BLaER1 treated with 17β-estradiol and CSF1 and Interleukin-3, amounts not matched to agents 10 nM and 100 nM (cell line): ENCODE results near the gene MLIP.

Source experiments
- H3K27ac ChIP-seq, 11 experiments: shearing (Covaris generic); formaldehyde crosslinking; 2 replicates each; pipeline ENCODE4 v1.8.1; 2022
- H3K27me3 ChIP-seq, 11 experiments: shearing (Covaris generic); formaldehyde crosslinking; 2 replicates each; pipeline ENCODE4 v1.8.1; 2022
- H3K36me3 ChIP-seq, 11 experiments: shearing (Covaris generic); formaldehyde crosslinking; 2 replicates each; pipeline ENCODE4 v1.8.1; 2022
- H3K4me1 ChIP-seq, 10 experiments: shearing (Covaris generic); formaldehyde crosslinking; 2 replicates each; pipeline ENCODE4 v1.8.1; 2022
- H3K4me2 ChIP-seq, 11 experiments: shearing (Covaris generic); formaldehyde crosslinking; 2 replicates each; pipeline ENCODE4 v1.8.1; 2022
- H3K4me3 ChIP-seq, 10 experiments: shearing (Covaris generic); formaldehyde crosslinking; 2 replicates each; pipeline ENCODE4 v1.8.1; 2022
- H3K9ac ChIP-seq, 11 experiments: shearing (Covaris generic); formaldehyde crosslinking; 2 replicates each; pipeline ENCODE4 v1.8.1; 2022
- H3K9me3 ChIP-seq, 11 experiments: shearing (Covaris generic); formaldehyde crosslinking; replicated peaks in 1 of 11; 2 replicates each; pipeline ENCODE4 v1.8.1; 2022
- H4K20me1 ChIP-seq, 11 experiments: shearing (Covaris generic); formaldehyde crosslinking; 2 replicates each; pipeline ENCODE4 v1.8.1; 2022
- Cebpa-rat ChIP-seq, 11 experiments: shearing (Covaris generic); IDR thresholded peaks; 2 replicates each; pipeline ENCODE4 v1.8.1; 2022

Gene MLIP

DNA sequence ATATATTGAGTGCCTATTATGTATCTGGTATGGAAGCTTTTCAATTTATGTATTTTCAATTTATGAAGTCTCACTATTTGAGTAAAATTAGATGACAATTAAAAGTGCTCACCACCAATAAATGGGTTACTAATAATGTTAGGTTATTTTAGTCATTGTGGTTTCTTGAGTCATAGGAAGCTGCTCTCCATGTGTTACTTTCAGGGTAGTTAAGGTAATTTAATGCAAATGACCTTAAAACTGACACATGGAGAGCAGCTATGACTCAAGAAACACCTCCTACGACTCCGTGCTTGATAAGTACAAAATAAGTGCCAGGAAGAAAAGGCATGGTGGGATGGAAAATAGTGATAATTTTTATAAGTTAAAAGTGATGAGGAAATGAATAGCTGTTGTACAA lies 180.5 kb downstream of the MLIP start:
- H3K4me2 ChIP-seq, result peak overlapping the region in 8 of 11 experiments; percentile 25 to 59 (median 45); a peak in 13 of 22 replicates
- H3K27me3 ChIP-seq, result no peaks in the 10 kb centered on the region
- H3K36me3 ChIP-seq, result no peaks in the 10 kb centered on the region
- H3K27ac ChIP-seq, result peak overlapping the region in 5 of 11 experiments; percentile 8 to 56 (median 40); a peak in 6 of 22 replicates
- H3K4me3 ChIP-seq, result no peak overlapping the region
- no peak for TF ChIP-seq Cebpa-rat (IDR thresholded peaks at IDR 0.05)
- H4K20me1 ChIP-seq, result no peaks in the 10 kb centered on the region
- H3K9me3 ChIP-seq, result no peaks in the 10 kb centered on the region
- no peak overlapping the region for H3K9ac ChIP-seq
- peaks cover 0 to 25% (median 15%) of the 10 kb centered on the region in 10 experiments; a peak in 13 of 20 replicates for H3K4me1 ChIP-seq

DNA sequence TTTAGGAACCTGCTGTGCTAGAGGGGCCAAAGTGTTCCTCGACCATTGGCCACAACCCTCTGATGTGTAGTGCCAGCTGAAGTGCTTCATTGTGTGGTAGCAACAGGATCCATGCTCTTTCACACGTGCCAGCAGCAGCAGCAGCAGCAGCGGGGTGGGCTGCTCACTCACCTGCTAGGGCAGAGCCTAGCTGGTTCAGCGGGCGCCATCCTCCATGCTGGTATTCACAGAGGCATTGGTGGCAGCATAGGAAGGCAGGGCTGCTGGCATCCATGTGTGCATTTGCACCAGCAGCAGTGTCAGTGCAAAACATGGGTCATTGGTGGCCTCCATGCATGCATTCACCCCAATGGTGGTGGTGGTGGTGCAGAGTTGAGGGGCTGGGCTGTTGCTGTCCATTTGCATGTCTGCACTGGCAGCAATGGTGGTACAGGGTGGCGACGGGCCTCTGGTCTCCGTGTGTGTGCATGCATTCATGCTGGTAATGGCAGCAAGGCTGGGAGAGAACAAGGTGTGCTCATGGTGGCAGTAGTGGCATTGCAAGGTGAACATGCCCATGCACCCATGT lies 183.8 kb downstream of the MLIP start:
- H3K4me1 ChIP-seq, result peaks cover 0 to 25% (median 15%) of the 10 kb centered on the region in 10 experiments; a peak in 13 of 20 replicates
- no peaks in the 10 kb centered on the region for H3K36me3 ChIP-seq
- no peak overlapping the region for H3K9ac ChIP-seq
- no peak for TF ChIP-seq Cebpa-rat (IDR thresholded peaks at IDR 0.05)
- no peaks in the 10 kb centered on the region for H4K20me1 ChIP-seq
- H3K4me2 ChIP-seq, result no peak overlapping the region
- no peaks in the 10 kb centered on the region for H3K9me3 ChIP-seq
- no peak overlapping the region for H3K27ac ChIP-seq
- H3K27me3 ChIP-seq, result no peaks in the 10 kb centered on the region
- H3K4me3 ChIP-seq, result no peak overlapping the region

DNA sequence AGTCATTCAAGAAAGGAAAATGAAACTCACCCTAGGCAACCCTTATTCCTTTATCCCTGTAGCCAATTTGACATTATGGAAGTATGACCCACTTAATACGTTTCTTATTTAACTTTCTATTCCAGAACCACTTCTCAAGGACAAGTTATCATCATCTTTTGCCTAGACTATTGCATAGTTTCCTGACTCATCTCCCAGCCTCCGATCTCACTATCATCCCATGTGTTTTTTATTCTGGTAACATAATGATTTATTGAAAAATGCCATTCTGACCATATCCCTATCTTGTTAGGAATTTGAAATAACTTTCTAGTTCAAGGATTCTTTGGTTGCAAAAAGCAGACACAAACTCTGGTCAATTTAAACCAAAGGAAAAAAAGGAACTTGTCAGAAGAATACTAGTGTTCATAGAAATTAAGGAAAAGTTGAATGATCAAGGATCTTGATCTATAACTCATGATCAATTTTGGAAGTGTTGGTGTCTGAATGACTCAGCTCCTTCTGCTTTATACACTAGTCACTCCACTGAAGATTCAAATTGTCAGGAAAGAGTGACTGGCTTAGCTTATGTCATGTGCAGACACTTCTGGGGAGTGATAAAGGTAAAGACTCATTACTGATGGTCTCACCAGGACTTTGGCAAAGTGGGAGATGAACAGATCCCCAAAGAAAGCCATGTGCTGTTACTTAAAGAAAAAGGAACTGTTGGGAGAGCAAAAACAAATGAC lies 188.5 kb downstream of the MLIP start:
- Histone ChIP-seq H3K4me3 (no peak overlapping the region), H3K9ac (no peak overlapping the region)

GRCh38 chr6:54301770-54302169 lies 190.5 kb downstream of the MLIP start:
- no peaks in the 10 kb centered on the region for H3K9me3 ChIP-seq
- no peaks in the 10 kb centered on the region for H4K20me1 ChIP-seq
- H3K4me1 ChIP-seq, result no peaks in the 10 kb centered on the region
- H3K27ac ChIP-seq, result no peak overlapping the region
- H3K36me3 ChIP-seq, result no peaks in the 10 kb centered on the region
- no peak overlapping the region for H3K4me2 ChIP-seq
- no peak overlapping the region for H3K9ac ChIP-seq
- H3K4me3 ChIP-seq, result no peak overlapping the region
- no peak for TF ChIP-seq Cebpa-rat (IDR thresholded peaks at IDR 0.05)
- no peaks in the 10 kb centered on the region for H3K27me3 ChIP-seq

More for the DNA sequence above, 188.5 kb downstream of the MLIP start:
- Histone ChIP-seq H3K4me1 (no peaks in the 10 kb centered on the region), H3K4me2 (no peak overlapping the region), H4K20me1 (no peaks in the 10 kb centered on the region), H3K27ac (no peak overlapping the region), H3K27me3 (no peaks in the 10 kb centered on the region), H3K9me3 (no peaks in the 10 kb centered on the region), H3K36me3 (no peaks in the 10 kb centered on the region)
- TF ChIP-seq Cebpa-rat (IDR thresholded peaks at IDR 0.05), result no peak

DNA sequence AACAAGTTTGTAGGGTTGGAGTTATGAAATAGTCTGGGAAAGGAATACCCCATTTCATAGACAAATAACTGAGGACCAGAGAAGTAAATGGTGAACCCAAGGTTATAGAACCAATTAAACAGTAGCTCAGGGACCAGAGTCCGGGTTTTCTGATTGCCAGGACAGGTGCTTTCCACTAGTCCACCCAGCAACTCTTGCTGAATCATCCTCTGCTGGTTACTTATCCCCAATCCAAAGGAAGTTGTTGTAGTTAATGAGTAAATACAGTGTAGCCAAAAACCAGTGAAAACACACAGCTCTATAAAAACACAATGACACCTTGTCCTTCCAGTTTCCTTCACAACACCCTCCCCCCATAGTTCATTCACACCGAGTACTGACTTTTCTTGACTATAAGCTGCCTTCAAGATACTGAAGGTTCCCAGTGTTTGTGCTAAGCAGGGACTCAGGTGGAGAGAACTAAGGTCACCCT lies 196.2 kb downstream of the MLIP start:
- Histone ChIP-seq H3K4me1 (no peaks in the 10 kb centered on the region), H3K27me3 (no peaks in the 10 kb centered on the region), H4K20me1 (no peaks in the 10 kb centered on the region), H3K4me2 (no peak overlapping the region), H3K27ac (no peak overlapping the region), H3K4me3 (no peak overlapping the region), H3K36me3 (no peaks in the 10 kb centered on the region), H3K9me3 (no peaks in the 10 kb centered on the region), H3K9ac (no peak overlapping the region)
- TF ChIP-seq Cebpa-rat (IDR thresholded peaks at IDR 0.05), result no peak

DNA sequence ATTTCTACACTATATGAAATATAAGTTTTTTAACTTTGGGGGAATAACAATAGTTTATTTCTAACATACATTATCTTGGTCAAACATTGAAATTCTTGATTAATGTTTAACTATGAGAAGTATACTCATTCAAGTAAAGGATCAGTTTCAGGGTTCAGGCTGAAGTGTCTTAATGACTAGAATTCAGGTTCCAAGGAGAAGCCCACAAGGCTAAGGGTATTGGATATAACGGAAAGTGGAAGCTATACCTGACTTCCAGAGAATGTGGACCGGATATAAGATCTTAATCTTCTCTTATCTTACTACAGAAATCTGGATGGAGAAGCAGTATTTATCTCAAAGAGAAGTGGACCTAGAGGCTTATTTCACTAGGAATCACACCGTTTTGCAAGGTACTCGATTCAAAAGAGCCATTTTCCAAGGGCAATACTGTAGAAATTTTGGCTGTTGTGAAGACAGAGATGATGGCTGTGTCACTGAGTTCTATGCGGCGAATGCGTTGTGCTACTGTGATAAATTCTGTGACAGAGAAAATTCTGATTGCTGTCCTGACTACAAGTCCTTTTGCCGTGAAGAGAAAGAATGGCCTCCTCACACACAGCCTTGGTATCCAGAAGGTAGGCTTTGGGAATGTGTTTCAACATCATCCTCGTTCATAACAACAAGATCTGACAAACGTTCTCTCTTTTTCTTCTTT lies 197.2 kb downstream of the MLIP start, which contains the start of gene TINAG:
Gene TINAG (plus strand): TSS at position 153 of the 697 bp plus-strand sequence. CDS start 110 bp downstream, at position 263.
- H3K4me2 ChIP-seq, result no peak within 1 kb of the TSS
- no peaks in the 10 kb centered on the region for H3K36me3 ChIP-seq

DNA sequence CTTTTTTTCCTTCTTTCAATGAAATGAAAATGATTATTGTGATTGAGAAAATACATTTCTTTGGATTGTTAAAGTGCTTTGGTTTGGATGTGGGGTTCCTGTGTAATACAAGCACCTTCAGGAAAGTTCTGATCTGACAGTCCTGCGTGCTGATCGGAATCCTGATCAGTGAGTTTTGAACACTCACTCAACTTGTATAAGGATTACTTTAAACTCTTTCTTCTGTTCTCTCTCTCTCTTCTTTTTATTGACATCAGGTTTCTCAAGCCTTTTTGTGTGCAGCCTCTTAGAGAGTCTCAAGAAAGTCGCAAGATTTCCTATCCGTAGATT lies 197.7 kb downstream of the MLIP start:
- H3K9ac ChIP-seq, result no peak overlapping the region

More for the DNA sequence above, 197.2 kb downstream of the MLIP start, which contains the start of gene TINAG:
- H3K27me3 ChIP-seq, result no peaks in the 10 kb centered on the region
- H3K4me1 ChIP-seq, result no peaks in the 10 kb centered on the region
- H3K4me3 ChIP-seq, result no peak within 1 kb of the TSS
- H4K20me1 ChIP-seq, result no peaks in the 10 kb centered on the region
- H3K27ac ChIP-seq, result no peak within 1 kb of the TSS
- TF ChIP-seq Cebpa-rat (IDR thresholded peaks at IDR 0.05), result no peak
- H3K9ac ChIP-seq, result no peak within 1 kb of the TSS
- no peaks in the 10 kb centered on the region for H3K9me3 ChIP-seq

GRCh38 chr6:54310377-54311152 lies 199.3 kb downstream of the MLIP start:
- Histone ChIP-seq H3K36me3 (no peaks in the 10 kb centered on the region), H3K27ac (no peak overlapping the region), H3K9ac (no peak overlapping the region), H4K20me1 (no peaks in the 10 kb centered on the region), H3K4me3 (no peak overlapping the region), H3K4me1 (no peaks in the 10 kb centered on the region), H3K4me2 (no peak overlapping the region), H3K9me3 (no peaks in the 10 kb centered on the region), H3K27me3 (no peaks in the 10 kb centered on the region)
- no peak for TF ChIP-seq Cebpa-rat (IDR thresholded peaks at IDR 0.05)

More for the DNA sequence above, 197.7 kb downstream of the MLIP start:
- Histone ChIP-seq H4K20me1 (no peaks in the 10 kb centered on the region), H3K4me3 (no peak overlapping the region), H3K4me1 (no peaks in the 10 kb centered on the region), H3K36me3 (no peaks in the 10 kb centered on the region), H3K9me3 (no peaks in the 10 kb centered on the region), H3K27me3 (no peaks in the 10 kb centered on the region), H3K27ac (no peak overlapping the region), H3K4me2 (no peak overlapping the region)
- no peak for TF ChIP-seq Cebpa-rat (IDR thresholded peaks at IDR 0.05)

DNA sequence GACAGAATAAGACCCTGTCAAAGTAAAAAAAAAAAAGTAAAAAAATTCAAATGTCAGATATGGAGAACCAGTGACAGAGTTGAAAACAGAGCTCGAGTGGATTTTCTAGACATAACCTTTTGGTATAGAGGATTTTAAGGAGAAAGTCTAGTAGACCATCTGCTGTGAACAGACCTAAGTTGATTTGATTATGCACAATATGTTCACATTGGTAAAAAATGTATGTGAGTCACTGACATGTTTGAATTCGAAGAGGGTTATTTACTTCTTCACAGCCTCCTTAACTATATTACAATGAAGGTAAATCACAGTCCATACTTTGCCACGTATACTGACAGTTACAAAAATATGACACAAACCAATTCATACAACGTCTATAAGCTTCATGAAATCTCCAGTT lies 204.4 kb downstream of the MLIP start:
- H3K36me3 ChIP-seq, result no peaks in the 10 kb centered on the region
- H3K27ac ChIP-seq, result no peak overlapping the region
- H4K20me1 ChIP-seq, result no peaks in the 10 kb centered on the region
- no peak overlapping the region for H3K4me3 ChIP-seq
- no peaks in the 10 kb centered on the region for H3K27me3 ChIP-seq
- no peak overlapping the region for H3K9ac ChIP-seq
- H3K9me3 ChIP-seq, result no peaks in the 10 kb centered on the region
- no peaks in the 10 kb centered on the region for H3K4me1 ChIP-seq
- no peak for TF ChIP-seq Cebpa-rat (IDR thresholded peaks at IDR 0.05)
- no peak overlapping the region for H3K4me2 ChIP-seq
